Activated naive CD8-positive, alpha-beta T cell (primary cell): ENCODE measurements around the gene SLAMF6.
A peak's percentile ranks its signal among the peaks of the same experiment; 100 is the strongest.
"Not testable (repeated sequence)": the region's sequence is repeated elsewhere in the genome, so short reads cannot be mapped to it uniquely, and the experiment has no call there.

Experiments used
- H3K27ac Mint-ChIP-seq: one replicate; pipeline ENCODE4 v1.8.0; 2021; ENCODE audit warnings: mixed read lengths
- H3K27me3 Mint-ChIP-seq: one replicate; pipeline ENCODE4 v1.8.0; 2021; ENCODE audit warnings: mixed read lengths
- H3K36me3 Mint-ChIP-seq: one replicate; pipeline ENCODE4 v1.8.0; 2021; ENCODE audit warnings: mixed read lengths
- H3K4me1 Mint-ChIP-seq: one replicate; pipeline ENCODE4 v1.8.0; 2021; ENCODE audit warnings: low read depth, mixed read lengths
- H3K4me3 Mint-ChIP-seq: one replicate; pipeline ENCODE4 v1.8.0; 2021; ENCODE audit warnings: mild to moderate bottlenecking, mixed read lengths
- H3K9me3 Mint-ChIP-seq: one replicate; pipeline ENCODE4 v1.8.0; 2021; ENCODE audit warnings: low read depth, mixed read lengths

Gene SLAMF6

GRCh38 chr1:160503087-160503486 is 20.0 kb downstream of the SLAMF6 start:
- H3K27ac Mint-ChIP-seq = peak overlapping the region; percentile 69
- peak overlapping the region; percentile 40 for H3K4me3 Mint-ChIP-seq
- no peaks in the 10 kb centered on the region for H3K27me3 Mint-ChIP-seq
- H3K4me1 Mint-ChIP-seq = peaks cover 64% of the 10 kb centered on the region
- H3K36me3 Mint-ChIP-seq = peaks cover 63% of the 10 kb centered on the region
- H3K9me3 Mint-ChIP-seq = peaks cover 20% of the 10 kb centered on the region

DNA sequence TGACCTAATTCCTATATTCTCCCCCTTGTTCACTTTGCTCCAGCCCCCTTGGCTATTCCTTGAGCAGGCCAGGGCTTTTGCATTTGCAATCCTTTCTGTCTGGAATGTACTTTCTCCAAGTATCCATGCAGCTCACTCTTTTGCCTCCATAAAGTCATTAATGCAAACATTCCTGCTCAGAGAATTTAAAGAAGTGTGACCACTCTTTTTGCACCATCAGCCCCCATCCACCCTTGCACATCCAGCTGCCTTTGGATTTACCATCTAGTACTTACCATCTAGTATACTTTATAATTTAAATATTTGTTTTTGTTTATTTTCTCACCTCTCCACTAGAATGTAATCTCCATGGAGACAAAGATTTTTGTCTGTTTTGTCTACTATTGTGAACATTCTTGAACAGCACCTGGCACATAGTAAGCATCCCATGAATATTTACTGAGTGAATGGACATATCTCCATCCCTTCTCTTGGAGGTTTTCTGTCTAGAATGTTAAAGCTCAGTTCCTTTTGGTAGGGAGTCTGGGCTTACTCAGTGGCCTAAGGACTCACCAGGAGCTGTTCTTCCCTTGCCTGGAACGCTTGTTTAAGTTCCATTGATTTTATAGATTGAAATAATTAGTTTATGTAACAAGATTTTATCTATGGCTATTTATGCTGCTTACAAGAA is 22.6 kb downstream of the SLAMF6 start:
- Mint-ChIP-seq H3K4me3 (no peak overlapping the region), H3K36me3 (peaks cover 53% of the 10 kb centered on the region), H3K27me3 (no peaks in the 10 kb centered on the region), H3K27ac (no peak overlapping the region), H3K4me1 (peaks cover 75% of the 10 kb centered on the region), H3K9me3 (peaks cover 10% of the 10 kb centered on the region)

DNA sequence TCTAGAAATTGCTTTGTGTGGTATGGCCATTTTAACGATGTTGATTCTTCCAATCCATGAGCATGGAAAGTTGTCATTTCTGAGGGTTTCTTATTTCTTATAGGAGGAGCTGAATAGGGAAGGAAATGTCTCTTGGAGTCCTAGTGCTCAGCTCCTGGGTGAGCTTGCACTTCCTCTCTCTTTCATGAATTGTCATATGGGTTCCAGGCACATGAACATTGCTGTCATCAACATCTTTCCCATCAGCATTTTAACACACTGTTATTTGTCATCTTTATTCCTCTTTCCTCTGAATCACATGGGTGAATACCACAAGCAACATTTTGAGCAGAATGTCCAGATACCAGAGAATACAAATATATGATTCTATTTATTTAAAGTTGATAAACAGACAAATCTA is 23.4 kb downstream of the SLAMF6 start:
- Mint-ChIP-seq H3K36me3 (peaks cover 56% of the 10 kb centered on the region), H3K27ac (peak overlapping the region; percentile 23), H3K9me3 (peaks cover 6% of the 10 kb centered on the region), H3K27me3 (no peaks in the 10 kb centered on the region), H3K4me1 (peaks cover 78% of the 10 kb centered on the region), H3K4me3 (peak overlapping the region; percentile 14)

- not testable (repeated sequence) for H3K27me3 Mint-ChIP-seq, H3K9me3 Mint-ChIP-seq, H3K4me3 Mint-ChIP-seq
- Mint-ChIP-seq H3K36me3 (peaks cover 53% of the 10 kb centered on the region), H3K27ac (peak overlapping the region; percentile 34), H3K4me1 (peaks cover 69% of the 10 kb centered on the region)
Measured at GRCh38 chr1:160498301-160499065, 24.6 kb downstream of the SLAMF6 start.

- peaks cover 6% of the 10 kb centered on the region for H3K9me3 Mint-ChIP-seq
- no peak overlapping the region for H3K4me3 Mint-ChIP-seq
- H3K27ac Mint-ChIP-seq = peak overlapping the region; percentile 1
- peaks cover 40% of the 10 kb centered on the region for H3K36me3 Mint-ChIP-seq
- H3K4me1 Mint-ChIP-seq = peaks cover 51% of the 10 kb centered on the region
- H3K27me3 Mint-ChIP-seq = no peaks in the 10 kb centered on the region
Measured at GRCh38 chr1:160496334-160496733, 26.7 kb downstream of the SLAMF6 start.

GRCh38 chr1:160494620-160495019 is 28.4 kb downstream of the SLAMF6 start:
- H3K36me3 Mint-ChIP-seq = peaks cover 40% of the 10 kb centered on the region
- H3K27ac Mint-ChIP-seq = peak overlapping the region; percentile 37
- H3K9me3 Mint-ChIP-seq = peaks cover 4% of the 10 kb centered on the region
- H3K4me3 Mint-ChIP-seq = no peak overlapping the region
- no peaks in the 10 kb centered on the region for H3K27me3 Mint-ChIP-seq
- H3K4me1 Mint-ChIP-seq = peaks cover 43% of the 10 kb centered on the region

DNA sequence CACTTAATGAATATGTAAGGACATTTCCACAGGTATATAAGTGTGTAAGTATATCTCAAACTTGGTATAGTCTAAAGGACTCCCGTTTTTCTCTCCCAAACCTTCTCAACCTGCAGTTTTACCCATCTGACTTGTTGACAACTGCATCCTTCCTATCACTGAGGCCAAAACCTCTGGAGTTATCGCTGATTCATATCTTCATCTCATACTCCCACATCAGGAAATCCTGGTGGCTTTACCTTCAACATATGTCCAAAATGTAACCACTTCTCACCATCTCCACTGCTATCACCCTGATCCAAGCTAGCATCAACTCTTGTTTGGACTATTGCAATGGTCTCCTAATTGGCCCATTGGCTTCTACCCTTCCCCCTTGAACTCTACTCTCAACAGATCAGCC is 30.4 kb downstream of the SLAMF6 start:
- Mint-ChIP-seq H3K27ac (no peak overlapping the region), H3K27me3 (no peaks in the 10 kb centered on the region), H3K4me1 (peaks cover 31% of the 10 kb centered on the region), H3K36me3 (peaks cover 29% of the 10 kb centered on the region), H3K9me3 (no peaks in the 10 kb centered on the region), H3K4me3 (no peak overlapping the region)

DNA sequence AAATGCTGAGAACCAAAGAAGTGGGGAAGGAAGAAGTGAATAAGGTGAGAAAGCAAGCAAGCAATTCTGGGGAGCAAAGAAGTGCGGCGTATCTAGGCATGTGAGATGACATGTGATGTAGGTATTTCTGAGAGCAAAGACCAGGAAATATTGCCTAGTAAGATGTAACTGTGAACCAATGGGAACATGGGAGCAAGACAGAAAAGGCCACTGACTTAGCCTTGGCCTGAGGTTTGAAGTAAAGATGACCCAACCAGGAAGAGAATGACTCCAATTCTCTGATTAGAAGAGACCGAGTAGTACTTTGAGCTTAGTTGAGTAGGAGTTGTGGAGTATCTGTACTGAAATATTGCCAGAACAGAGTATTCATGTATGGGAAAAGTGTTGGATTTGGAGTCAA is 31.1 kb downstream of the SLAMF6 start:
- Mint-ChIP-seq H3K36me3 (peaks cover 28% of the 10 kb centered on the region), H3K27me3 (no peaks in the 10 kb centered on the region), H3K9me3 (no peaks in the 10 kb centered on the region), H3K4me1 (peaks cover 29% of the 10 kb centered on the region), H3K27ac (no peak overlapping the region), H3K4me3 (no peak overlapping the region)

DNA sequence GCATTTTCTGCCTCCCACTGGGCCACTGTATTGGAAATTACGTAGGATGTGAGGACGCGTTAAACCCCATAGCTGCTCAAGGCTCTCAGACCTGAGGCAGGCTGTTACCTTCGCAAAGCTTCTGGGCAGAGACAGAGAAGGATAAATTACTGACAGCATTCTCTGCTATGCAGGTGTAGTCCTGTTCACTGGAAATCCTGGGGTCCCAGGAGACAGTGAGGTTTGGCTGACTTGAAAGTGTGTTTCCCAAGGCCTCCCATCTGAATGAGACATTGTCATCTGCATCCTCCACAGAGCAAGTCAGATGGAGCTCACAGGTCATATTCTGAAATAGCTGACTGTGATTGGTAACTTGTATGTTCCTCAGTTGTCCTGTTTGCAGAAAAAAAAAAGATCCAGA is 32.0 kb downstream of the SLAMF6 start:
- H3K36me3 Mint-ChIP-seq = peaks cover 37% of the 10 kb centered on the region
- no peaks in the 10 kb centered on the region for H3K27me3 Mint-ChIP-seq
- no peak overlapping the region for H3K4me3 Mint-ChIP-seq
- H3K27ac Mint-ChIP-seq = peak overlapping the region; percentile 81
- no peaks in the 10 kb centered on the region for H3K9me3 Mint-ChIP-seq
- peaks cover 24% of the 10 kb centered on the region for H3K4me1 Mint-ChIP-seq

DNA sequence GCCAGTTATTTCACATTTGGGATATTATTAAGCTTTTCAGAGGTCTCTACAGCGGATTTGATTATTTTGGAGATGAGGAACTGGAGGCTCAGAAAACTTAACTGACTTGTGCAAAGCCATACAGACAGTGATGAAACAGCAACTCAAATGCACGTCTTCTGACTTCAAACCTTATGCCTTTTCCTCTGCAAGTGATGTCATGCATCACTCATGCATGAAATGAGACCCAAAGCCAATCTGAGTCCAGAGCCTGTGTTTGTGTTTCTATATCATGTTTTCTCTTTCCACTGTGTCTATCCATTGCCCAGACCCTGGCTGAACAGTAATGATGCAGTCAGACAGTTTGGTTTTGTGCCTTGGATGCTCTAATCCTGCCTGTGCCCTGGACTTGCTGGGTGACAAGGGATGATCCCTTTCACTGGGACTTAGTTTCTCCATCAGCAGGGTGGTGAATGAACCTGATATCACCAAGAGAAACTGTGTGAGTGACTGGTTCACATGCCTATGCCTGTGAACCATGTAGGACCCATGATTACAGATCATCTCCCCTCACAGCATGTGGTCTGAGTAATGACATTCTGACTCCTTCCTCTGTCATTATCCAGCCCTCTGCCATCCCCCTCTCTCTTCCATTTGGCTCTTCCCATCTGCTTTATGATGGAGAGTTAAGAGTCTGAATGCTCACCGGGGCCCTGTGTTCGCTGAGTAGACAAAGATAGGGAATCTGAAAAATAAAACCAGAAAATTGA is 33.4 kb downstream of the SLAMF6 start:
- peaks cover 34% of the 10 kb centered on the region for H3K36me3 Mint-ChIP-seq
- H3K27me3 Mint-ChIP-seq = no peaks in the 10 kb centered on the region
- peaks cover 13% of the 10 kb centered on the region for H3K4me1 Mint-ChIP-seq
- no peaks in the 10 kb centered on the region for H3K9me3 Mint-ChIP-seq
- no peak overlapping the region for H3K4me3 Mint-ChIP-seq
- peak overlapping the region; percentile 81 for H3K27ac Mint-ChIP-seq

GRCh38 chr1:160488347-160489058 is 34.6 kb downstream of the SLAMF6 start:
- Mint-ChIP-seq H3K4me1 (peaks cover 18% of the 10 kb centered on the region), H3K27me3 (no peaks in the 10 kb centered on the region), H3K36me3 (peaks cover 33% of the 10 kb centered on the region), H3K9me3 (no peaks in the 10 kb centered on the region), H3K4me3 (no peak overlapping the region), H3K27ac (peak overlapping the region; percentile 83)

GRCh38 chr1:160486453-160486852 is 36.6 kb downstream of the SLAMF6 start:
- H3K36me3 Mint-ChIP-seq = peaks cover 38% of the 10 kb centered on the region
- H3K9me3 Mint-ChIP-seq = peaks cover 5% of the 10 kb centered on the region
- no peak overlapping the region for H3K4me3 Mint-ChIP-seq
- no peaks in the 10 kb centered on the region for H3K27me3 Mint-ChIP-seq
- peak overlapping the region; percentile 81 for H3K27ac Mint-ChIP-seq
- peaks cover 33% of the 10 kb centered on the region for H3K4me1 Mint-ChIP-seq

DNA sequence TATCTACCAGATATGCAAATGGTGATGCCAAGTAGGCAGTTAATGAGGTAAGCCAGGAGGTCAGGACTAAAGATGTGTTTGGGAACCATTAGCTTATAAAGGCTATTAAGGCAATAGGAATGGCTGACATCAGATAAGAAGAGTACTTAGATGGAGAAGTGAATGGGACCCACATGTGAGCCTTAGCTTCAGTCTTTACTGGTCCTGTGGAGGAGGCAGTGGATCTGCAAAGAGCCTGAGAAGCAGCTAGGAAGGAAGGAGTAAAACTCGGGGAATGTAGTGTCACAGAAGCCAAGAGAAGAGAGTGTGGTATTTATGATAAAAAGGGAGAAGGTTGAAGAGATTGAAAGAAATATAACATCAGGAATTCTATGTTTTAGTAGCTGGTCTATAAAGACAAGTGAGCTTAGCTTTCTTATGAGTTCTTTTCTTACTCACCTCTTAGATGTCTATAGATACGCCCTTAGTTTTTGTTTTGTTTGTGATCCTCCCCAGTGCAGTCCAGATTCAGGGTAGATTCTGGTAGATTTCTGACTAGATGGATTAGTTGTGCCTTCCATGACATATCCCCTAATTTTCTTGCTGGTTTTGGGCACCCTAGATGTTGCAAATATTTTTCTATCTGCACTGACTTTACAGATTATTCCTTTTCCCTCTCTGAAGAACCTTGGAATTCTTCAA is 39.4 kb downstream of the SLAMF6 start:
- no peaks in the 10 kb centered on the region for H3K27me3 Mint-ChIP-seq
- H3K9me3 Mint-ChIP-seq = peaks cover 7% of the 10 kb centered on the region
- H3K4me3 Mint-ChIP-seq = no peak overlapping the region
- H3K27ac Mint-ChIP-seq = peak overlapping the region; percentile 86
- H3K36me3 Mint-ChIP-seq = peaks cover 44% of the 10 kb centered on the region
- peaks cover 50% of the 10 kb centered on the region for H3K4me1 Mint-ChIP-seq

GRCh38 chr1:160481979-160482596 is 41.0 kb downstream of the SLAMF6 start:
- peaks cover 39% of the 10 kb centered on the region for H3K36me3 Mint-ChIP-seq
- peaks cover 50% of the 10 kb centered on the region for H3K4me1 Mint-ChIP-seq
- H3K27me3 Mint-ChIP-seq = no peaks in the 10 kb centered on the region
- H3K9me3 Mint-ChIP-seq = peaks cover 7% of the 10 kb centered on the region
- H3K4me3 Mint-ChIP-seq = no peak overlapping the region
- H3K27ac Mint-ChIP-seq = peak overlapping the region; percentile 70
